ENCODE results near the gene MCTP2.

DNA sequence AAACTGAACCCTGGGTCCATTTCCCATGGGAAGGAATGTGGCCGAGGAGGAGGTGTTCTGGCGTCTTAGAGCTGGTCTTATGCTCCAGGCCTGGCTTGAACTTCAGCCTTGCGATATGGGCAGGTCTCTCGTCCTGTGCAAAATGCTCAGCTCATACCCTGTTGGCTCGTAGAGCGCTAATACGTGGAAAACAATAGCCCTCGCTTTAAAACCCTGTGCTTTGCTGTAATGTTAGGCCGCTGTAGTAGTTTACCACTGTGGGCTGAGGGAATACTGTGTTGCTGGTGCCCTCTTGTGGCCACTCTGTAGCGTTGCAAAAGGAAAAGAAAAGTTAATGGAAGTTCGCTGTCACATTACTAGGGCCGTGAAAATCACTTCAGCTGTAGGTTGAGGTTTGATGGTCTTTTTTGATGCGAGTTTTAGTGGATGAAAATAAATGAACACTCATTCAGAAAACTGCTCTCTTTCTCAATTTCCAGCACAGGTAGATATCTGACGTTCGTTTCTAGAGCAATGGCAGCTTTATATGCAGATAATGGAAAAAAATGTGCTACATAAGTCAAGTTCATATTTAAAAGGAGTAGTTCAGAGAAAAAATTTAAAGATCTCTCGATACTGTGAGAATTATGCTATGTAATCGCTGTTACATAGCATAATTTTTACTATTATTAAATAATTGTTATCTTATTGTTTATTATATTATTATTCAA, 92.9 kb downstream of the MCTP2 start:
- no peak for TF ChIP-seq TCF7L2 (IDR thresholded peaks at IDR 0.05; ENCODE audit: low read depth, low read length)
- TF ChIP-seq, protein P1, sequence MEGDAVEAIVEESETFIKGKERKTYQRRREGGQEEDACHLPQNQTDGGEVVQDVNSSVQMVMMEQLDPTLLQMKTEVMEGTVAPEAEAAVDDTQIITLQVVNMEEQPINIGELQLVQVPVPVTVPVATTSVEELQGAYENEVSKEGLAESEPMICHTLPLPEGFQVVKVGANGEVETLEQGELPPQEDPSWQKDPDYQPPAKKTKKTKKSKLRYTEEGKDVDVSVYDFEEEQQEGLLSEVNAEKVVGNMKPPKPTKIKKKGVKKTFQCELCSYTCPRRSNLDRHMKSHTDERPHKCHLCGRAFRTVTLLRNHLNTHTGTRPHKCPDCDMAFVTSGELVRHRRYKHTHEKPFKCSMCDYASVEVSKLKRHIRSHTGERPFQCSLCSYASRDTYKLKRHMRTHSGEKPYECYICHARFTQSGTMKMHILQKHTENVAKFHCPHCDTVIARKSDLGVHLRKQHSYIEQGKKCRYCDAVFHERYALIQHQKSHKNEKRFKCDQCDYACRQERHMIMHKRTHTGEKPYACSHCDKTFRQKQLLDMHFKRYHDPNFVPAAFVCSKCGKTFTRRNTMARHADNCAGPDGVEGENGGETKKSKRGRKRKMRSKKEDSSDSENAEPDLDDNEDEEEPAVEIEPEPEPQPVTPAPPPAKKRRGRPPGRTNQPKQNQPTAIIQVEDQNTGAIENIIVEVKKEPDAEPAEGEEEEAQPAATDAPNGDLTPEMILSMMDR (IDR thresholded peaks at IDR 0.05), result peak; percentile 90
- TF ChIP-seq POLR2AphosphoS5 (IDR thresholded peaks at IDR 0.05; ENCODE audit: low read depth, low read length), result no peak
- no peak for TF ChIP-seq SIN3A (IDR thresholded peaks at IDR 0.05; ENCODE audit: borderline replicate concordance, insufficient read depth, low read depth, low read length)

All from Panc1 (cell line).